ENCODE measurements around the gene REEP3. TPM values are rescaled to one million over a fixed set of nuclear protein-coding genes. Genes with fewer than 3 reads are reported as not detected.
"Not testable (repeated sequence)": the region's sequence is repeated elsewhere in the genome, so short reads cannot be mapped to it uniquely, and the experiment has no call there.

Gene REEP3
- total RNA-seq, 2 experiments from 2014 or later = 13.6 to 15.1 TPM

DNA sequence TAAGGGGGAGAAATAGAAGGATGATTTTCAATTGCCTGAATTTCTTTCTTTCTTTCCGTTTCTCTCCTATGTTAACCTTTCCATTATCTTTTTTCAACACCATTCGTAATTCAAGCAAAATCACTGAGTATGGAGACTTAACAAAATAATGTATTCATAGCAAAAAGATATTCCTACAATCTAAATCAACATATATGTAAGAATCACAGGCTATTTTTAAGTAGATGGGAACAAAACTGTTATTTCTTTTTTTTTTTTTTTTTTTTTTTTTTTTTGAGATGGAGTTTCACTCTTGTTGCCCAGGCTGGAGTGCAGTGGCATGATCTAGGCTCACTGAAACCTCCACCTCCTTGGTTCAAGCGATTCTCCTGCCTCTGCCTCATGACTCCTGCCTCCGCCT lies 28.2 kb upstream of the REEP3 start:
- CTCF ChIA-PET = interaction anchor here (0.9 kb wide), 1 partner anchor 9 kb away, joined by 3 read pairs; no protein-coding TSS in a partner anchor

DNA sequence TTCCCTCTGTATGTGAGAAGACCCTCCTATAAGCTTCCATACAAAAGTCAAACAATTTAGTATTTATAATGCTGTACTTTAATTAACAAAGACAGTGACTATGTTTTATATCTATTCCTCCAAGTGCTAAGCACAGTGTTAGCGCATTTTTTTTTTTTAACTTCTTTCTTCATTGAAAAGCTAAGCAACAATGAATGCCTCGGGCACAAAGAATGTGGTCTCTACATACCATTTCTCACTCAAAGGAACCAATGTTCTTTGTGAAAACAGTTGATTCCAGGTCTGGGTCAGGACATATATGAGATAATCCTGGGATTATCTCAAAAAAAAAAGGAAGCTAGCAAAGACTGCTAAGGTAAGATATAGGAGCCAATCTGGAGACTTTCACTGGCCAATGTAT lies 26.2 kb upstream of the REEP3 start:
- TF ChIP-seq, protein P1, sequence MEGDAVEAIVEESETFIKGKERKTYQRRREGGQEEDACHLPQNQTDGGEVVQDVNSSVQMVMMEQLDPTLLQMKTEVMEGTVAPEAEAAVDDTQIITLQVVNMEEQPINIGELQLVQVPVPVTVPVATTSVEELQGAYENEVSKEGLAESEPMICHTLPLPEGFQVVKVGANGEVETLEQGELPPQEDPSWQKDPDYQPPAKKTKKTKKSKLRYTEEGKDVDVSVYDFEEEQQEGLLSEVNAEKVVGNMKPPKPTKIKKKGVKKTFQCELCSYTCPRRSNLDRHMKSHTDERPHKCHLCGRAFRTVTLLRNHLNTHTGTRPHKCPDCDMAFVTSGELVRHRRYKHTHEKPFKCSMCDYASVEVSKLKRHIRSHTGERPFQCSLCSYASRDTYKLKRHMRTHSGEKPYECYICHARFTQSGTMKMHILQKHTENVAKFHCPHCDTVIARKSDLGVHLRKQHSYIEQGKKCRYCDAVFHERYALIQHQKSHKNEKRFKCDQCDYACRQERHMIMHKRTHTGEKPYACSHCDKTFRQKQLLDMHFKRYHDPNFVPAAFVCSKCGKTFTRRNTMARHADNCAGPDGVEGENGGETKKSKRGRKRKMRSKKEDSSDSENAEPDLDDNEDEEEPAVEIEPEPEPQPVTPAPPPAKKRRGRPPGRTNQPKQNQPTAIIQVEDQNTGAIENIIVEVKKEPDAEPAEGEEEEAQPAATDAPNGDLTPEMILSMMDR (IDR thresholded peaks at IDR 0.05) = no peak
- no peaks in the 10 kb centered on the region for H3K9me3 Mint-ChIP-seq
- intact Hi-C loops (cut with micrococcal nuclease) = no loop called here
- ChIA-PET POLR2A (interaction anchor here (0.6 kb wide), 1 partner anchor 28 kb away, joined by 3 read pairs; no protein-coding TSS in a partner anchor), CTCF (no interaction called here)
- peaks cover 14% of the 10 kb centered on the region for H3K36me3 Mint-ChIP-seq (ENCODE audit: low read depth)
- no peaks in the 10 kb centered on the region for H3K27me3 Mint-ChIP-seq
- no peak for DNase-seq
- peaks cover 19% of the 10 kb centered on the region for H3K4me1 Mint-ChIP-seq (ENCODE audit: low read depth)
- no peak for ATAC-seq
- no peak overlapping the region for H3K27ac Mint-ChIP-seq
- H3K4me3 Mint-ChIP-seq = no peak overlapping the region

More for the DNA sequence above, 28.2 kb upstream of the REEP3 start:
- H3K27me3 Mint-ChIP-seq = no peaks in the 10 kb centered on the region
- H3K4me1 Mint-ChIP-seq (ENCODE audit: low read depth) = peaks cover 14% of the 10 kb centered on the region
- H3K4me3 Mint-ChIP-seq = no peak overlapping the region
- intact Hi-C loops (cut with micrococcal nuclease) = no loop called here
- no peak overlapping the region for H3K27ac Mint-ChIP-seq
- TF ChIP-seq, protein P1 (IDR thresholded peaks at IDR 0.05) = no peak
- ATAC-seq = no peak
- H3K9me3 Mint-ChIP-seq = no peaks in the 10 kb centered on the region
- H3K36me3 Mint-ChIP-seq (ENCODE audit: low read depth) = peaks cover 14% of the 10 kb centered on the region
- POLR2A ChIA-PET = no interaction called here
- DNase-seq = no peak

DNA sequence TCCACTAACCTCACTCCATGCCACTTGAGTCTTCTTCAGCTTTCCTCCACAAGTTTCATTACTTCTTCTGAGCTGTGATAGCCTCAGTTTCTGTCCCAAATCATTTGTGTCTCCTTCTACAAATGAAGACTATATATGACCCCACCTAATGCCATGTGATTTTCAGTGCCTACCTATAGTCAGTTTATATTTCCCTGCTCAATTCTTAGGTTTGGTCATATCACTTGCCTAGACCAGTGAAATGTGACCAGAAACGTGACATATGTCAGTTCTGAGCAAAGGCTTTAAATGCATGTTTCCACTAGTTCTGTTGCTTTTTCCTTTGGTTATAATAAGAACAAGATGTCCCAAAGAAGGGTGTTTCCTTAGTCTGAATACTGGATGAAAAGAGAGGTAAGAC lies 24.6 kb upstream of the REEP3 start:
- POLR2A ChIA-PET = no interaction called here
- H3K4me1 Mint-ChIP-seq (ENCODE audit: low read depth) = peaks cover 18% of the 10 kb centered on the region
- TF ChIP-seq, protein P1 (IDR thresholded peaks at IDR 0.05) = no peak

DNA sequence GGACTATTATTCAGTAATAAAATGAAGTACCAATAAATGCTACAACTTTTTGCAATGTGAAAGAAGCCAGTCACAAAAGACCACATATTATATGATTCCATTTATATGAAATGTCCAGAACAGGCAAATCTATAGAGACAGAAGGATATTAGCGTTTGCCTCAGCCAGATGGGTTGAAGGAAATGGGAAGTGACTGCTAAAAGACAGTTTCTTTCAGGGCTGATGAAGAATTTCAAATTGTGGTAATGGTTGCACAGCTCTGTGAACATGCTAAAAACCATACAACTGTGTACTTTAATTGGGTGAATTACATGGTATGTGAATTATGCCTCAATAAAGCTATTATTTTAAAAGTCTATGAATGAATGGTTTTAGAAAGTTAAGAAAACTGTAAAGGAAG lies 23.9 kb upstream of the REEP3 start:
- CTCF ChIA-PET = no interaction called here
- H3K4me3 Mint-ChIP-seq = no peak overlapping the region
- H3K27ac Mint-ChIP-seq = no peak overlapping the region
- POLR2A ChIA-PET = interaction anchor here (0.7 kb wide), 1 partner anchor 199 kb away, joined by 3 read pairs; no protein-coding TSS in a partner anchor
- H3K27me3 Mint-ChIP-seq = no peaks in the 10 kb centered on the region
- DNase-seq = no peak
- ATAC-seq = no peak
- peaks cover 17% of the 10 kb centered on the region for H3K36me3 Mint-ChIP-seq (ENCODE audit: low read depth)
- no peaks in the 10 kb centered on the region for H3K9me3 Mint-ChIP-seq
- H3K4me1 Mint-ChIP-seq (ENCODE audit: low read depth) = peaks cover 18% of the 10 kb centered on the region
- TF ChIP-seq, protein P1 (IDR thresholded peaks at IDR 0.05) = no peak
- intact Hi-C loops (cut with micrococcal nuclease) = no loop called here

More for the DNA sequence above, 24.6 kb upstream of the REEP3 start:
- DNase-seq (no peak), ATAC-seq (no peak)
- peaks cover 18% of the 10 kb centered on the region for H3K36me3 Mint-ChIP-seq (ENCODE audit: low read depth)
- no peak overlapping the region for H3K4me3 Mint-ChIP-seq
- intact Hi-C loops (cut with micrococcal nuclease) = no loop called here
- H3K27me3 Mint-ChIP-seq = no peaks in the 10 kb centered on the region
- CTCF ChIA-PET = interaction anchor here (0.5 kb wide), 1 partner anchor 132 kb away, joined by 3 read pairs; no protein-coding TSS in a partner anchor
- H3K9me3 Mint-ChIP-seq = no peaks in the 10 kb centered on the region
- H3K27ac Mint-ChIP-seq = no peak overlapping the region

DNA sequence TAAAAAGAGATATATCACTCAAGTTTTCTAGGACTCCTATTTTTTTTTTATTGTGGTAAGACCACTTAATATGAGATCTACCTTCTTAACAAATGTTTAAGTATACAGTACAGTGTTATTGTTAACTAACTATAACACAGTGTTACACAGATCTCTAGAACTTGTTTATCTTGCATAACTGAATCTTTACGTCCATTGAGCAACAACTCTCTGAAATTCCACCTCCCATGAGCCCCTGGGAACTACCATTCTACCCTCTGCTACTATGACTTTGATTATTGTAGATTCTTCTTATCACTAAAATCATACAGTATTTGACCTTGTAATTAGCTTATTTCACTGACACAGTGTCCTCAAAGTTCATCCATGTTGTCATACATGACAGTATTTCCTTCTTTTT lies 22.5 kb upstream of the REEP3 start:
- ATAC-seq (no peak), DNase-seq (no peak)
- H3K9me3 Mint-ChIP-seq = no peaks in the 10 kb centered on the region
- ChIA-PET CTCF (no interaction called here), POLR2A (no interaction called here)
- intact Hi-C loops (cut with micrococcal nuclease) = no loop called here
- no peaks in the 10 kb centered on the region for H3K27me3 Mint-ChIP-seq
- peaks cover 15% of the 10 kb centered on the region for H3K4me1 Mint-ChIP-seq (ENCODE audit: low read depth)
- H3K4me3 Mint-ChIP-seq = no peak overlapping the region
- no peak overlapping the region for H3K27ac Mint-ChIP-seq
- peaks cover 17% of the 10 kb centered on the region for H3K36me3 Mint-ChIP-seq (ENCODE audit: low read depth)
- TF ChIP-seq, protein P1 (IDR thresholded peaks at IDR 0.05) = no peak

DNA sequence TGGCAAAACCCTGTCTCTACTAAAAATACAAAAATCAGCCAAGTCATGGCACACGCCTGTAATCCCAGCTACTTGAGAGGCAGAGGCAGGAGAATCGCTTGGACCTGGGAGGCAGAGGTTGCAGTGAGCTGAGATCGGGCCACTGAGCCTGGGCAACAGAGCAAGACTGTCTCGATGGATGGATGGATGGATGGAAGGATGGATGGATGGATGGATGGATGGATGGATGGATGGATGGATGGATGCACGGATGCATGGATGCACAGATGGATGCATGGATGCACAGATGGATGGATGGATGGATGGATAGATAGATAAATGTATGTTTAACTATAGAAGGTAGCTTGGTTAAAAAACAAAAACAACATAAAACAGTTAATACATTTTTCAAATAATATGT lies 20.6 kb upstream of the REEP3 start:
- DNase-seq; POLR2A ChIA-PET; H3K27me3 Mint-ChIP-seq; H3K4me3 Mint-ChIP-seq; H3K27ac Mint-ChIP-seq; ATAC-seq; intact Hi-C loops (cut with micrococcal nuclease); H3K9me3 Mint-ChIP-seq: not testable (repeated sequence)
- CTCF ChIA-PET = interaction anchor here (0.6 to 2.2 kb wide), 4 partner anchors 14 to 343 kb away, joined by 3 to 4 read pairs (median 3); no protein-coding TSS in a partner anchor
- H3K36me3 Mint-ChIP-seq (ENCODE audit: low read depth) = peaks cover 14% of the 10 kb centered on the region
- peaks cover 15% of the 10 kb centered on the region for H3K4me1 Mint-ChIP-seq (ENCODE audit: low read depth)

All from activated CD8-positive, alpha-beta T cell treated with anti-CD3 and anti-CD28 coated beads for 36 hours (primary cell).